HCT116 (cell line): ENCODE results near the gene EPSTI1. TPM values are rescaled to one million over a fixed set of nuclear protein-coding genes. Genes with fewer than 3 reads are reported as not detected.

ENCODE experiments used
- ATAC-seq: fragments of 200-7000 bp; cut with Tn5 transposase; 2 replicates; pipeline ENCODE4 v1.9.1; 2020; ENCODE audit warnings: mild to moderate bottlenecking, moderate library complexity
- BruUV-seq: library from RNA; stranded (reverse); fragments of 400-500 nt; replicated peaks from 2 replicates; lab custom pipeline; 2021; lab: Mats Ljungman, UMichigan
- CTCF ChIA-PET: fragments of 300-600 bp; sonication (Branson Sonifier 250); formaldehyde crosslinking; loops from one replicate; lab custom pipeline; 2021; ENCODE audit warnings: antibody characterized with exemption; lab: Charles Lee
- POLR2A ChIA-PET: fragments of 300-600, 350-600 bp; sonication (Branson Sonifier 250); formaldehyde crosslinking; loops from one replicate; lab custom pipeline; 2021; ENCODE audit warnings: antibody characterized with exemption; lab: Charles Lee
- RAD21 ChIA-PET, 2 experiments: fragments of 300-600 bp; sonication (Branson Sonifier 250); formaldehyde crosslinking; loops; one replicate each; lab custom pipeline; 2023; ENCODE audit warnings: low total read pairs in 2 of 2; ENCODE audit not compliant: uncharacterized antibody in 2 of 2, unreplicated experiment in 2 of 2, low non-redundant PET in 1 of 2; lab: Charles Lee
- DNase-seq: peaks from one replicate; pipeline ENCODE4 v3.0.0-alpha.2; 2010; ENCODE audit warnings: low read depth, low spot score
- H2AFZ ChIP-seq: fragments of 200-600 bp; shearing (Covaris generic), sonication (generic); 2 replicates; pipeline ENCODE4 v1.6.1; 2017; ENCODE audit warnings: low read depth, mixed run types, mixed read lengths, antibody characterized with exemption, low read length; ENCODE audit not compliant: poor library complexity, severe bottlenecking
- H3K27ac ChIP-seq: 2 replicates; pipeline ENCODE4 v1.5.1; 2012; ENCODE audit warnings: low read depth, low read length
- H3K27me3 ChIP-seq: fragments of 200-600 bp; sonication (generic); 2 replicates; pipeline ENCODE4 v1.6.1; 2016; ENCODE audit warnings: mixed run types, low read length, mixed read lengths; ENCODE audit not compliant: insufficient read depth
- H3K36me3 ChIP-seq, 2 experiments: fragments of 200-500 bp in 1 of 2; fragments of 200-600 bp in 1 of 2; sonication (Bioruptor generic) in 1 of 2; sonication (generic) in 1 of 2; 2 replicates each; pipeline versions ENCODE4 v1.5.1 to v1.6.1; 2014 to 2016; ENCODE audit warnings: low read length in 2 of 2, inconsistent platforms in 1 of 2, mixed read lengths in 1 of 2, mixed run types in 1 of 2; ENCODE audit not compliant: insufficient read depth in 2 of 2, control insufficient read depth in 1 of 2
- H3K4me1 ChIP-seq, 2 experiments: fragments of 200-600 bp in 1 of 2; sonication (generic) in 1 of 2; 2 replicates each; pipeline versions ENCODE4 v1.5.1 to v1.6.1; 2012 to 2017; ENCODE audit warnings: low read length in 2 of 2, inconsistent platforms in 1 of 2, mild to moderate bottlenecking in 1 of 2, mixed read lengths in 1 of 2, mixed run types in 1 of 2, moderate library complexity in 1 of 2; ENCODE audit not compliant: insufficient read depth in 2 of 2, control insufficient read depth in 1 of 2
- H3K4me2 ChIP-seq: fragments of 200-600 bp; sonication (generic); 2 replicates; pipeline ENCODE4 v1.6.1; 2017; ENCODE audit warnings: mixed run types, low read length, mixed read lengths
- H3K4me3 ChIP-seq, 2 experiments: fragments of 200-600 bp in 1 of 2; sonication (generic) in 1 of 2; replicated peaks in 1 of 2; 2 replicates each; pipeline ENCODE4 v1.5.1; 2011 to 2016; ENCODE audit warnings: low read length in 2 of 2, control low read depth in 1 of 2, low read depth in 1 of 2, mild to moderate bottlenecking in 1 of 2, mixed read lengths in 1 of 2, mixed run types in 1 of 2
- H3K79me2 ChIP-seq: fragments of 200-600 bp; sonication (generic); 2 replicates; pipeline ENCODE4 v1.6.1; 2017; ENCODE audit warnings: mild to moderate bottlenecking, mixed run types, low read length, moderate library complexity, mixed read lengths; ENCODE audit not compliant: insufficient read depth
- H3K9ac ChIP-seq: fragments of 200-600 bp; sonication (generic); 2 replicates; pipeline ENCODE4 v1.6.1; 2016; ENCODE audit warnings: low read length, mixed read lengths
- H3K9me2 ChIP-seq: fragments of 200-600 bp; sonication (generic), shearing (Covaris generic); 2 replicates; pipeline ENCODE4 v1.6.1; 2017; ENCODE audit warnings: mixed run types, mild to moderate bottlenecking, moderate library complexity; ENCODE audit not compliant: insufficient read depth
- H3K9me3 ChIP-seq, 2 experiments: fragments of 200-500 bp in 1 of 2; fragments of 200-600 bp in 1 of 2; sonication (Bioruptor generic) in 1 of 2; sonication (generic) in 1 of 2; 2 replicates each; pipeline ENCODE4 v1.6.1; 2014 to 2017; ENCODE audit warnings: low read length in 2 of 2, mixed read lengths in 2 of 2, inconsistent platforms in 1 of 2, low read depth in 1 of 2, mild to moderate bottlenecking in 1 of 2, mixed run types in 1 of 2, moderate library complexity in 1 of 2; ENCODE audit not compliant: control insufficient read depth in 1 of 2, insufficient read depth in 1 of 2
- H4K20me1 ChIP-seq: fragments of 200-600 bp; sonication (generic), shearing (Covaris generic); 2 replicates; pipeline ENCODE4 v1.6.1; 2017; ENCODE audit warnings: mixed run types, mild to moderate bottlenecking, moderate library complexity; ENCODE audit not compliant: insufficient read depth
- ATF3 ChIP-seq: IDR thresholded peaks from 2 replicates; pipeline ENCODE4 v1.6.1; 2012
- CEBPB ChIP-seq: IDR thresholded peaks from 2 replicates; pipeline ENCODE4 v1.6.1; 2012; ENCODE audit warnings: low read depth
- CTCF ChIP-seq, 3 experiments: fragments of 200-600 bp in 1 of 3; sonication (generic) in 1 of 3; IDR thresholded peaks in 2 of 3; conservative IDR thresholded peaks in 1 of 3; 2 replicates each; pipeline ENCODE4 v1.5.1; 2012 to 2017; ENCODE audit warnings: low read depth in 2 of 3, low read length in 2 of 3, antibody characterized with exemption in 1 of 3, borderline replicate concordance in 1 of 3, control low read depth in 1 of 3, mild to moderate bottlenecking in 1 of 3, mixed read lengths in 1 of 3, mixed run types in 1 of 3, moderate library complexity in 1 of 3; ENCODE audit not compliant: insufficient read depth in 1 of 3
- EGR1 ChIP-seq: IDR thresholded peaks from 2 replicates; pipeline ENCODE4 v1.6.1; 2012; ENCODE audit warnings: low read depth
- EZH2 ChIP-seq: fragments of 200-600 bp; sonication (generic); IDR thresholded peaks from 2 replicates; pipeline ENCODE4 v1.6.1; 2017; ENCODE audit warnings: antibody characterized with exemption, mixed run types
- EZH2phosphoT487 ChIP-seq: fragments of 200-600 bp; IDR thresholded peaks from 2 replicates; pipeline ENCODE4 v1.6.1; 2018; ENCODE audit warnings: antibody characterized with exemption, borderline replicate concordance
- MAX ChIP-seq: IDR thresholded peaks from 2 replicates; pipeline ENCODE4 v1.6.1; 2012
- POLR2A ChIP-seq: IDR thresholded peaks from 2 replicates; pipeline ENCODE4 v1.7.0; 2011; ENCODE audit warnings: borderline replicate concordance; ENCODE audit not compliant: insufficient read depth, insufficient read length; ENCODE audit errors: extremely low read depth
- REST ChIP-seq: IDR thresholded peaks from 2 replicates; pipeline ENCODE4 v1.6.1; 2012; ENCODE audit warnings: low read depth
- SIN3A ChIP-seq: IDR thresholded peaks from 2 replicates; pipeline ENCODE4 v1.6.1; 2012; ENCODE audit warnings: low read depth
- SP1 ChIP-seq: IDR thresholded peaks from 2 replicates; pipeline ENCODE4 v1.6.1; 2012; ENCODE audit warnings: low read depth
- SRF ChIP-seq: IDR thresholded peaks from 2 replicates; pipeline ENCODE4 v1.6.1; 2012; ENCODE audit warnings: low read depth
- YY1 ChIP-seq: IDR thresholded peaks from 2 replicates; pipeline ENCODE4 v1.6.1; 2011; ENCODE audit warnings: low read length, low read depth, moderate library complexity, mild to moderate bottlenecking; ENCODE audit not compliant: insufficient replicate concordance; ENCODE audit errors: extremely low read depth
- ZBTB33 ChIP-seq: IDR thresholded peaks from 2 replicates; pipeline ENCODE4 v1.6.1; 2011; ENCODE audit warnings: mild to moderate bottlenecking, low read length, moderate library complexity; ENCODE audit not compliant: insufficient replicate concordance; ENCODE audit errors: extremely low read depth
- ZNF274 ChIP-seq: fragments of 200-500 bp; sonication (Bioruptor generic); IDR thresholded peaks from 2 replicates; pipeline ENCODE4 v1.6.1; 2014; ENCODE audit warnings: mild to moderate bottlenecking, low read depth, low read length, inconsistent platforms
- intact Hi-C: fragments of 100-400 bp; cut with micrococcal nuclease; formaldehyde crosslinking; loops from 2 replicates; pipeline ENCODE4 v1.10.0; 2022
- total RNA-seq: library from RNA; stranded (reverse); gene quantifications from one replicate; pipeline ENCODE4 v1.2.1, GENCODE V29; 2021; ENCODE audit not compliant: unreplicated experiment

Gene EPSTI1
- total RNA-seq, 1 experiment from 2014 or later: 0.69 TPM

- no peak for DNase-seq
- Histone ChIP-seq H3K9me3 (no peaks in the 10 kb centered on the region), H4K20me1 (no peaks in the 10 kb centered on the region), H3K4me2 (no peak overlapping the region)
- intact Hi-C loops: no loop called here
- BruUV-seq: no TSS peak
- no peak for TF ChIP-seq EZH2
- no peak for TF ChIP-seq CEBPB
- TF ChIP-seq SRF: no peak
- TF ChIP-seq POLR2A: no peak
- TF ChIP-seq EZH2phosphoT487: no peak
- TF ChIP-seq ZNF274: no peak
- no peak for TF ChIP-seq SIN3A
- no peak for TF ChIP-seq CTCF (IDR thresholded peaks at IDR 0.05 in 2 of 3, conservative IDR thresholded peaks at IDR 0.05 in 1 of 3; ENCODE audit: borderline replicate concordance in 1 of 3, insufficient read depth in 1 of 3, low read depth in 2 of 3, low read length in 2 of 3)
- TF ChIP-seq SP1: no peak
- TF ChIP-seq EGR1: no peak
- TF ChIP-seq REST: no peak
- TF ChIP-seq YY1: no peak
- no peak for TF ChIP-seq ZBTB33
- TF ChIP-seq ATF3: no peak
- TF ChIP-seq MAX: no peak
- TF ChIP-seq, all 23 proteins: peak for 0
- no peak for ATAC-seq
- no peak overlapping the region for H3K9ac ChIP-seq
- H3K4me3 ChIP-seq: no peak overlapping the region
- CTCF ChIA-PET: no interaction called here
- RAD21 ChIA-PET: no interaction called here
- H3K27me3 ChIP-seq: 0 out of 2 replicates have a peak, but pooled peaks cover 6% of the 10 kb centered on the region
- POLR2A ChIA-PET: no interaction called here
- H3K79me2 ChIP-seq: no peaks in the 10 kb centered on the region
- H3K27ac ChIP-seq: no peak overlapping the region
- no peaks in the 10 kb centered on the region for H3K4me1 ChIP-seq
- no peaks in the 10 kb centered on the region for H3K9me2 ChIP-seq
- H2AFZ ChIP-seq: no peak overlapping the region
- no peaks in the 10 kb centered on the region for H3K36me3 ChIP-seq
These were observed 126.3 kb downstream of the EPSTI1 start for GRCh38 chr13:42865768-42866102.
